Measurements from ENCODE around the gene RTL10. TPM values are rescaled to one million over a fixed set of nuclear protein-coding genes. Genes with fewer than 3 reads are reported as not detected.

Gene RTL10
- total and polyA plus RNA-seq, 10 of the 15 experiments (the other 5 are each of a cell fraction or from before 2014, with no cell fraction given) = 5.3 to 18.1 (median 10.3) TPM

DNA sequence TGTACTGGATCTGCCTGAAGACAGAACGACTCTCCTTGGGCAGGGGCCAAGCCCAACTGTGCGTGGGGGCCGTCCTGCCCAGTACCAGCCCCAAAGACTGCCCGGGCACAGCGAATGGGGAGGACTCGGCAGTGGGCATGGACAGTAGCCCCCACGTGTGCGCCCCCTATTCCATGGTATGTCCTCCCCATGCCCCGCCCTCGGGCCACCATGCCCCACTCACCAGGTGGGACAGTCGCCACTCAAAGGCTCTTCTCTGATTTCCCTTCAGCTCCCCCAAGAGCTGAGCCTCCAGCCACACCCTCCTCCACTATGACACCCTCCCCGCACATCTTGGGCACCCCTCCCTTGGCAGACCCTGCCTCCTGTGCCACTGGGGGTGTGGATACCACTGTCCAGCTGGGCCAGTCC is 43.5 kb downstream of the RTL10 start:
- ChIA-PET POLR2A (no interaction called here), SMC1A (ENCODE audit: uncharacterized antibody, unreplicated experiment) (no interaction called here), RAD21 (ENCODE audit: unreplicated experiment) (no interaction called here), CTCF (no interaction called here)
- H4K20me1 ChIP-seq (ENCODE audit: control insufficient read depth, insufficient read depth) = no peaks in the 10 kb centered on the region
- no peaks in the 10 kb centered on the region for H3K27me3 ChIP-seq (replicated peaks in 1 of 2; ENCODE audit: control insufficient read depth in 2 of 2, insufficient read depth in 2 of 2, low read length in 1 of 2)
- FAIRE-seq (no peak), DNase-seq (ENCODE audit: low read depth, low spot score) (no peak), ATAC-seq (no peak)
- H3K27ac ChIP-seq (ENCODE audit: control insufficient read depth, insufficient read depth) = no peak overlapping the region
- TF ChIP-seq FOXK2 (IDR thresholded peaks at IDR 0.05) (no peak), NR2F1 (conservative IDR thresholded peaks at IDR 0.05) (no peak), BRCA1 (IDR thresholded peaks at IDR 0.05; ENCODE audit: low read depth, low read length) (no peak), SIN3A (IDR thresholded peaks at IDR 0.05; ENCODE audit: low read depth, low read length) (no peak), YY1 (IDR thresholded peaks at IDR 0.05; ENCODE audit: low read depth, low read length) (no peak), LARP7 (IDR thresholded peaks at IDR 0.05) (no peak), ZNF687 (IDR thresholded peaks at IDR 0.05) (no peak), MTA3 (IDR thresholded peaks at IDR 0.05; ENCODE audit: borderline replicate concordance, low read length) (no peak), TARDBP (IDR thresholded peaks at IDR 0.05; ENCODE audit: borderline replicate concordance) (no peak), ATF3 (IDR thresholded peaks at IDR 0.05; ENCODE audit: borderline replicate concordance, extremely low read depth, low read depth, low read length) (no peak), STAT1 (conservative IDR thresholded peaks at IDR 0.05) (no peak), BMI1 (IDR thresholded peaks at IDR 0.05; ENCODE audit: borderline replicate concordance) (no peak), JUND (IDR thresholded peaks at IDR 0.05; ENCODE audit: low read depth, low read length) (no peak), BACH1 (IDR thresholded peaks at IDR 0.05; ENCODE audit: borderline replicate concordance) (no peak), DPF2 (IDR thresholded peaks at IDR 0.05) (no peak), KDM1A (IDR thresholded peaks at IDR 0.05; ENCODE audit: borderline replicate concordance) (no peak), WRNIP1 (IDR thresholded peaks at IDR 0.05; ENCODE audit: borderline replicate concordance, low read depth, low read length) (no peak)
- TF ChIP-seq, protein P1, sequence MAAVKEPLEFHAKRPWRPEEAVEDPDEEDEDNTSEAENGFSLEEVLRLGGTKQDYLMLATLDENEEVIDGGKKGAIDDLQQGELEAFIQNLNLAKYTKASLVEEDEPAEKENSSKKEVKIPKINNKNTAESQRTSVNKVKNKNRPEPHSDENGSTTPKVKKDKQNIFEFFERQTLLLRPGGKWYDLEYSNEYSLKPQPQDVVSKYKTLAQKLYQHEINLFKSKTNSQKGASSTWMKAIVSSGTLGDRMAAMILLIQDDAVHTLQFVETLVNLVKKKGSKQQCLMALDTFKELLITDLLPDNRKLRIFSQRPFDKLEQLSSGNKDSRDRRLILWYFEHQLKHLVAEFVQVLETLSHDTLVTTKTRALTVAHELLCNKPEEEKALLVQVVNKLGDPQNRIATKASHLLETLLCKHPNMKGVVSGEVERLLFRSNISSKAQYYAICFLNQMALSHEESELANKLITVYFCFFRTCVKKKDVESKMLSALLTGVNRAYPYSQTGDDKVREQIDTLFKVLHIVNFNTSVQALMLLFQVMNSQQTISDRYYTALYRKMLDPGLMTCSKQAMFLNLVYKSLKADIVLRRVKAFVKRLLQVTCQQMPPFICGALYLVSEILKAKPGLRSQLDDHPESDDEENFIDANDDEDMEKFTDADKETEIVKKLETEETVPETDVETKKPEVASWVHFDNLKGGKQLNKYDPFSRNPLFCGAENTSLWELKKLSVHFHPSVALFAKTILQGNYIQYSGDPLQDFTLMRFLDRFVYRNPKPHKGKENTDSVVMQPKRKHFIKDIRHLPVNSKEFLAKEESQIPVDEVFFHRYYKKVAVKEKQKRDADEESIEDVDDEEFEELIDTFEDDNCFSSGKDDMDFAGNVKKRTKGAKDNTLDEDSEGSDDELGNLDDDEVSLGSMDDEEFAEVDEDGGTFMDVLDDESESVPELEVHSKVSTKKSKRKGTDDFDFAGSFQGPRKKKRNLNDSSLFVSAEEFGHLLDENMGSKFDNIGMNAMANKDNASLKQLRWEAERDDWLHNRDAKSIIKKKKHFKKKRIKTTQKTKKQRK (IDR thresholded peaks at IDR 0.05; ENCODE audit: low read depth, low read length) = no peak
- no peaks in the 10 kb centered on the region for H3K9me3 ChIP-seq (replicated peaks; ENCODE audit: control insufficient read depth, insufficient read depth, low read length)
- H3K4me1 ChIP-seq (ENCODE audit: control insufficient read depth, insufficient read depth, low read length) = no peaks in the 10 kb centered on the region
- intact Hi-C loops (cut with micrococcal nuclease; ENCODE audit: unreplicated experiment) (no loop called here), in situ Hi-C loops (cut with MboI) (no loop called here)
- no peak overlapping the region for H3K4me2 ChIP-seq (ENCODE audit: control insufficient read depth, insufficient read depth)
- no peak overlapping the region for H3K4me3 ChIP-seq
- no peak overlapping the region for H2AFZ ChIP-seq (ENCODE audit: control insufficient read depth, low read depth, low read length)
- H3K36me3 ChIP-seq (ENCODE audit: control insufficient read depth in 2 of 2, insufficient read depth in 2 of 2, low read length in 1 of 2) = peaks cover 0 to 2% of the 10 kb centered on the region in 2 experiments; a peak in 1 of 4 replicates
- no TSS peak for BruUV-seq (replicated peaks)
- WGBS (ENCODE audit: insufficient coverage, insufficient replicate concordance, low lambda C conversion rate, missing lambda C conversion rate) = 86% methylated on average over 12 of the region's 12 CpGs
- H3K9ac ChIP-seq (ENCODE audit: control insufficient read depth, insufficient read depth, low read length) = no peak overlapping the region
- H3K79me2 ChIP-seq (ENCODE audit: control insufficient read depth, insufficient read depth, low read length) = no peaks in the 10 kb centered on the region
